CD14-positive monocyte (primary cell): Measurements from ENCODE around the gene GOLGA3. TPM values are rescaled to one million over a fixed set of nuclear protein-coding genes. Genes with fewer than 3 reads are reported as not detected.

Experiments used
- DNase-seq, 3 donors: peaks; one replicate each; pipeline ENCODE4 v3.0.0-alpha.2; 2011 to 2022
- H2AFZ ChIP-seq: 2 replicates; pipeline ENCODE4 v1.6.0; 2012; ENCODE audit warnings: mild to moderate bottlenecking, low read depth, low read length, inconsistent platforms; ENCODE audit not compliant: insufficient read depth, poor library complexity, severe bottlenecking
- H3K27ac ChIP-seq, 2 donors: 1 replicate in 1 of 2; 2 replicates in 1 of 2; pipeline ENCODE4 v1.5.1; 2012 to 2013; ENCODE audit warnings: low read length in 2 of 2, control low read depth in 1 of 2, inconsistent platforms in 1 of 2, low read depth in 1 of 2, mild to moderate bottlenecking in 1 of 2
- H3K27me3 ChIP-seq, 2 donors: one replicate each; pipeline versions ENCODE4 v1.6.0 to v1.6.1; 2011 to 2013; ENCODE audit warnings: low read length in 2 of 2; ENCODE audit not compliant: control insufficient read depth in 2 of 2, insufficient read depth in 2 of 2
- H3K36me3 ChIP-seq, 2 donors: replicated peaks in 1 of 2; 1 replicate in 1 of 2; 2 replicates in 1 of 2; pipeline versions ENCODE4 v1.5.1 to v1.6.1; 2012 to 2013; ENCODE audit warnings: low read length in 2 of 2, control low read depth in 1 of 2, inconsistent platforms in 1 of 2, mild to moderate bottlenecking in 1 of 2; ENCODE audit not compliant: insufficient read depth in 2 of 2, control insufficient read depth in 1 of 2
- H3K4me1 ChIP-seq, 2 donors: 1 replicate in 1 of 2; 2 replicates in 1 of 2; pipeline versions ENCODE4 v1.5.1 to v1.6.1; 2012 to 2013; ENCODE audit warnings: low read length in 2 of 2, control low read depth in 1 of 2, inconsistent platforms in 1 of 2, mild to moderate bottlenecking in 1 of 2, moderate library complexity in 1 of 2; ENCODE audit not compliant: insufficient read depth in 2 of 2, control insufficient read depth in 1 of 2
- H3K4me2 ChIP-seq: replicated peaks from 2 replicates; pipeline ENCODE3; 2012; ENCODE audit warnings: low read length, moderate library complexity, mild to moderate bottlenecking; ENCODE audit not compliant: poor library complexity, severe bottlenecking; ENCODE audit errors: extremely low read depth
- H3K4me3 ChIP-seq, 3 experiments: fragments of 200-600 bp in 1 of 3; sonication (generic) in 1 of 3; replicated peaks in 1 of 3; 1 replicate in 2 of 3; 2 replicates in 1 of 3; pipeline ENCODE4 v1.5.1; 2011 to 2013; ENCODE audit warnings: low read length in 3 of 3, mild to moderate bottlenecking in 3 of 3, control low read depth in 2 of 3, low read depth in 2 of 3, inconsistent platforms in 1 of 3, moderate library complexity in 1 of 3
- H3K79me2 ChIP-seq: 2 replicates; pipeline ENCODE4 v1.6.0; 2012; ENCODE audit warnings: mild to moderate bottlenecking, control low read depth, inconsistent platforms, low read length, moderate library complexity; ENCODE audit not compliant: insufficient read depth
- H3K9ac ChIP-seq: 2 replicates; pipeline ENCODE4 v1.6.0; 2017; ENCODE audit warnings: low read length, mild to moderate bottlenecking; ENCODE audit not compliant: insufficient read depth, poor library complexity, severe bottlenecking
- H3K9me3 ChIP-seq, 2 donors: replicated peaks in 1 of 2; 1 replicate in 1 of 2; 2 replicates in 1 of 2; pipeline versions ENCODE4 v1.5.1 to v1.6.1; 2012 to 2013; ENCODE audit warnings: low read length in 2 of 2, control low read depth in 1 of 2; ENCODE audit not compliant: control insufficient read depth in 1 of 2, insufficient read depth in 1 of 2
- H4K20me1 ChIP-seq: 2 replicates; pipeline ENCODE4 v1.6.0; 2012; ENCODE audit warnings: mild to moderate bottlenecking, low read length, control low read depth, moderate library complexity; ENCODE audit not compliant: insufficient read depth
- H3K27ac Mint-ChIP-seq, 7 donors: one replicate each; pipeline ENCODE4 v1.8.0; 2020; ENCODE audit warnings: mild to moderate bottlenecking in 7 of 7, mixed read lengths in 7 of 7, moderate library complexity in 6 of 7, inconsistent platforms in 2 of 7
- H3K27me3 Mint-ChIP-seq, 3 donors: one replicate each; pipeline ENCODE4 v1.8.0; 2021 to 2022; ENCODE audit warnings: low read depth in 3 of 3, mild to moderate bottlenecking in 3 of 3, mixed read lengths in 3 of 3, moderate library complexity in 3 of 3, inconsistent platforms in 1 of 3
- H3K36me3 Mint-ChIP-seq, 2 donors: one replicate each; pipeline ENCODE4 v1.8.0; 2020; ENCODE audit warnings: mixed read lengths in 2 of 2, inconsistent platforms in 1 of 2, mild to moderate bottlenecking in 1 of 2
- H3K4me1 Mint-ChIP-seq: one replicate; pipeline ENCODE4 v1.8.0; 2020; ENCODE audit warnings: mild to moderate bottlenecking, mixed read lengths
- H3K4me3 Mint-ChIP-seq, 2 donors: one replicate each; pipeline ENCODE4 v1.8.0; 2020; ENCODE audit warnings: mild to moderate bottlenecking in 2 of 2, mixed read lengths in 2 of 2, moderate library complexity in 1 of 2
- H3K9me3 Mint-ChIP-seq, 7 donors: one replicate each; pipeline ENCODE4 v1.8.0; 2020 to 2022; ENCODE audit warnings: mixed read lengths in 7 of 7, mild to moderate bottlenecking in 6 of 7, moderate library complexity in 6 of 7, inconsistent platforms in 2 of 7
- WGBS: methylation state at CpG from one replicate; pipeline ENCODE4 v1.1.5; 2013; ENCODE audit warnings: missing lambda C conversion rate; ENCODE audit not compliant: insufficient coverage; 5-methylcytosine and 5-hydroxymethylcytosine counted together
- intact Hi-C, 2 donors: fragments of 100-400 bp; cut with micrococcal nuclease; formaldehyde crosslinking; loops; one replicate each; pipeline versions ENCODE4 v1.15.0 to v1.15.1; 2023
- polyA plus RNA-seq, 3 donors: library from polyadenylated mRNA; depleted of rRNA in 1 of 3; unstranded in 2 of 3; stranded (reverse) in 1 of 3; fragments of 300-500 nt in 2 of 3; fragments of >200 nt in 1 of 3; fragmentation: Illumina TruSeq in 2 of 3; gene quantifications; 1 replicate in 2 of 3; 2 replicates in 1 of 3; pipeline ENCODE4 v1.2.3, GENCODE V29; 2012 to 2021
- TF ChIP-seq, protein P1 (sequence below): fragments of 200-600 bp; IDR thresholded peaks from one replicate; pipeline ENCODE4 v1.8.0; 2022; ENCODE audit warnings: antibody characterized with exemption, mild to moderate bottlenecking

Gene GOLGA3
- polyA plus RNA-seq, 3 donors, result 1.2 to 12.0 (median 2.4) TPM

DNA sequence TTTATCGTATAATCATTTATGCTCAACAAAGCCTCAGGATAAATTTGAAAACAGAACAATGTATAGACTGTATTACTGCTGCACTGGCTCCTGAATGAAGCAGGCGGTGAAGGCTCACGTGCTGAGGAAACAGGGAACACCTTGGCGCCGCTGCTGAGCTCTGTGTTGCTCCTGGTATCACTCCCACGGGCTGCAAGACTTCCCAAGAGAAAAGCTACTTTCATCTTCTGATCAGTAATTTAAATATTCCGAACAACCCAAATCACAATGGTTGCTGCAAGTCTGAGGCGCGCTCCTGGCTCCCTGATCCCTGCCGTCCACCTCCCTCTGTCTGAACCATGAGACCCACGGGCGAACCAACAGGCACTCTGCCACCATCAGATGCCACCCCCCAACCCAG, 102.3 kb downstream of the GOLGA3 start:
- H3K4me1 ChIP-seq, result no peaks in the 10 kb centered on the region
- H3K4me3 Mint-ChIP-seq, result no peak overlapping the region
- TF ChIP-seq, protein P1, sequence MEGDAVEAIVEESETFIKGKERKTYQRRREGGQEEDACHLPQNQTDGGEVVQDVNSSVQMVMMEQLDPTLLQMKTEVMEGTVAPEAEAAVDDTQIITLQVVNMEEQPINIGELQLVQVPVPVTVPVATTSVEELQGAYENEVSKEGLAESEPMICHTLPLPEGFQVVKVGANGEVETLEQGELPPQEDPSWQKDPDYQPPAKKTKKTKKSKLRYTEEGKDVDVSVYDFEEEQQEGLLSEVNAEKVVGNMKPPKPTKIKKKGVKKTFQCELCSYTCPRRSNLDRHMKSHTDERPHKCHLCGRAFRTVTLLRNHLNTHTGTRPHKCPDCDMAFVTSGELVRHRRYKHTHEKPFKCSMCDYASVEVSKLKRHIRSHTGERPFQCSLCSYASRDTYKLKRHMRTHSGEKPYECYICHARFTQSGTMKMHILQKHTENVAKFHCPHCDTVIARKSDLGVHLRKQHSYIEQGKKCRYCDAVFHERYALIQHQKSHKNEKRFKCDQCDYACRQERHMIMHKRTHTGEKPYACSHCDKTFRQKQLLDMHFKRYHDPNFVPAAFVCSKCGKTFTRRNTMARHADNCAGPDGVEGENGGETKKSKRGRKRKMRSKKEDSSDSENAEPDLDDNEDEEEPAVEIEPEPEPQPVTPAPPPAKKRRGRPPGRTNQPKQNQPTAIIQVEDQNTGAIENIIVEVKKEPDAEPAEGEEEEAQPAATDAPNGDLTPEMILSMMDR, result no peak
- no peak overlapping the region for H3K27ac Mint-ChIP-seq
- H3K79me2 ChIP-seq, result no peaks in the 10 kb centered on the region
- no peaks in the 10 kb centered on the region for H3K27me3 ChIP-seq
- 99% methylated on average over 8 of the region's 12 CpGs for WGBS
- no peak overlapping the region for H3K9ac ChIP-seq
- H3K9me3 ChIP-seq, result no peaks in the 10 kb centered on the region
- no peak overlapping the region for H3K4me2 ChIP-seq
- H3K36me3 ChIP-seq, result peaks cover 81 to 96% of the 10 kb centered on the region in 2 donors
- H2AFZ ChIP-seq, result no peak overlapping the region
- no peak overlapping the region for H3K27ac ChIP-seq
- no peaks in the 10 kb centered on the region for H3K4me1 Mint-ChIP-seq
- H4K20me1 ChIP-seq, result peaks cover 4% of the 10 kb centered on the region
- peaks cover 0 to 4% (median 0%) of the 10 kb centered on the region in 7 donors for H3K9me3 Mint-ChIP-seq
- no peak overlapping the region for H3K4me3 ChIP-seq
- no peaks in the 10 kb centered on the region for H3K27me3 Mint-ChIP-seq
- H3K36me3 Mint-ChIP-seq, result peaks cover 78 to 93% of the 10 kb centered on the region in 2 donors
- intact Hi-C loops, result no loop called here
- no peak for DNase-seq

DNA sequence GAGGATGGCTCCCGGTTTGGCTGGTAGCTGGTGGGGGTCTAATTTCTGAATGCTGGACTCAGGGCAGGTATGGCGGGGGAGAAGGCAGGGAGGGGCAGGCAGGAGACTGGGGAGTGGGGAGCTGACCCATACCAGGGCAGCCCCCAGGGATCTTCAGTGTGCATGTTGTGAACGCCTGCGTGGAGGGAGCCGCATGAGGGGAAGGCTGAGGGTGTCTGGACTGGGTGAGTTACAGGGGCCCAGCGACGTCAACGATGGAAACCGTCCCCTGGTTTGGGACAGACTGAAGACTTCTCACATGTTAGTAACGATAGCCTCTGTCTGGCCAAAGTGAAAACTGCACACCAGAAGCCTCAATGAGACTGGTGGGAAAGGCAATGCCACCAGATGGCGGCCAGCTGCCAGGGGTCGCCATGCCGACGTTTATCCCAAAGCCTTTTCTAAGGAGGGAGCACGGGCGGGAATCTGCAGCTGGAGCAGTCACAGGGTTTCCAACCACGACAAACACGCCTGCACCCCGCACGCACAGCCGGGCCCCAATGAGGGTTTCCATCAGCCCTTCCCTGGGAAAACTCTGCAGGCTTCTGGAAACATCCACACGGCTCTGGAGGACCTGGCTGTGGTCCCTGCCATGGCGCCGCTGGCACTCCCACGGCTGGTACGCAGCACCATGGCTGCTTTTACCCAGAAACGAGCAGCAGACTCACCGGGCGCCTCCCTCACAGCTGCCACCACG, 104.0 kb downstream of the GOLGA3 start:
- H3K4me1 ChIP-seq, result no peaks in the 10 kb centered on the region
- H3K9me3 Mint-ChIP-seq, result peaks cover 0 to 2% (median 0%) of the 10 kb centered on the region in 7 donors
- intact Hi-C loops, result no loop called here
- H2AFZ ChIP-seq, result no peak overlapping the region
- H3K4me3 ChIP-seq, result no peak overlapping the region
- 95% methylated on average over 28 of the region's 30 CpGs for WGBS
- H3K9ac ChIP-seq, result no peak overlapping the region
- peak overlapping the region in 2 of 7 donors; percentile 66 to 70 for H3K27ac Mint-ChIP-seq
- H3K9me3 ChIP-seq, result no peaks in the 10 kb centered on the region
- no peak overlapping the region for H3K4me2 ChIP-seq
- H3K79me2 ChIP-seq, result no peaks in the 10 kb centered on the region
- no peaks in the 10 kb centered on the region for H3K4me1 Mint-ChIP-seq
- H3K27ac ChIP-seq, result no peak overlapping the region
- peaks cover 5% of the 10 kb centered on the region for H4K20me1 ChIP-seq
- peak in 1 of 3 donors; percentile 2 for DNase-seq
- no peaks in the 10 kb centered on the region for H3K27me3 ChIP-seq
- H3K36me3 ChIP-seq, result peaks cover 79 to 96% of the 10 kb centered on the region in 2 donors
- no peak overlapping the region for H3K4me3 Mint-ChIP-seq
- H3K36me3 Mint-ChIP-seq, result peaks cover 76 to 93% of the 10 kb centered on the region in 2 donors
- TF ChIP-seq, protein P1, result no peak
- H3K27me3 Mint-ChIP-seq, result no peaks in the 10 kb centered on the region
